GM18508 (cell line): Measurements from ENCODE around the gene TMEM63A.

Experiments used
- ATAC-seq: cut with Tn5 transposase; IDR thresholded peaks from one replicate; pipeline ENCODE4 v1.9.1; 2021; ENCODE audit warnings: moderate number of reproducible peaks; ENCODE audit not compliant: insufficient read depth, unreplicated experiment

The TMEM63A gene

GRCh38 chr1:225868631-225869330 is 13.4 kb downstream of the TMEM63A start:
- no peak for ATAC-seq

GRCh38 chr1:225866981-225867380 is 15.2 kb downstream of the TMEM63A start:
- no peak for ATAC-seq

- no peak for ATAC-seq
Measured at GRCh38 chr1:225866061-225866837, 15.9 kb downstream of the TMEM63A start.

DNA sequence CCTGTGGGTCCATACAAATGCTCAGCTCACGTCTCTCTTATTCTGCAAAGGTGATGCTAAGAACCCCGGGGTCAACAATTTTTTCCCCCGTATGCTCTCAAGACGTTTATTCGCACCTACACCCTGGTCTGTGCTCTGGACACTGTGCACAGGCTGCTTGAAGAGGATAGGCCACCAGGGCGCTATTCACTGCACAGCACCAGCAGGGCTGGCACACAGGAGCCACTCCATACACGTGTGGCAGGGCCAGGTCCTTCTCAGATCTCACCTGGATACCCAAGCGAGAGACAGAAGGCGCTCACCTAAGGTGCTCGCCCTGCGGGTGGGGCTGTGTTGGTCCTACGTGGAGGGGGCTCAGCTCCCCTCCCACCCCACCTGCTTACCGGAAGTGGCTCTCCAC is 16.7 kb downstream of the TMEM63A start:
- ATAC-seq, result no peak

GRCh38 chr1:225863167-225863566 is 19.0 kb downstream of the TMEM63A start:
- no peak for ATAC-seq

DNA sequence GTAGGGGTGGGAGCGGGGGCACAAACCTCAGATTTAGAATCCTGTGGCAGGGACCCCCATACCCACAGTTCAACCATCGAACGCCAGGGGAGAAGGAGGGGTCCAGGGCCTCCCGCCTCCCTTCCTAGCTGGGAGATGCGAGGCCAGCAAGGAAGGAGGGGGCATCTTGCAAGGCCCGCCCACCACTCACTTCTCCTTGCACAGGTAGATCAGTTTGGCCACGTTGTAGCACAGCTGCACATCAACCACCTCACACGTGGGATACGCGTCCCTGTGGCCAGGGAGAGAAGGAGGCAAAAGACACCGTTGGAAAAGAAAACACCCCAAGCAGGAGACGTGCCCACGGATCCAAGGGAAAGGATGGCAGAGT is 19.6 kb downstream of the TMEM63A start:
- ATAC-seq, result no peak

DNA sequence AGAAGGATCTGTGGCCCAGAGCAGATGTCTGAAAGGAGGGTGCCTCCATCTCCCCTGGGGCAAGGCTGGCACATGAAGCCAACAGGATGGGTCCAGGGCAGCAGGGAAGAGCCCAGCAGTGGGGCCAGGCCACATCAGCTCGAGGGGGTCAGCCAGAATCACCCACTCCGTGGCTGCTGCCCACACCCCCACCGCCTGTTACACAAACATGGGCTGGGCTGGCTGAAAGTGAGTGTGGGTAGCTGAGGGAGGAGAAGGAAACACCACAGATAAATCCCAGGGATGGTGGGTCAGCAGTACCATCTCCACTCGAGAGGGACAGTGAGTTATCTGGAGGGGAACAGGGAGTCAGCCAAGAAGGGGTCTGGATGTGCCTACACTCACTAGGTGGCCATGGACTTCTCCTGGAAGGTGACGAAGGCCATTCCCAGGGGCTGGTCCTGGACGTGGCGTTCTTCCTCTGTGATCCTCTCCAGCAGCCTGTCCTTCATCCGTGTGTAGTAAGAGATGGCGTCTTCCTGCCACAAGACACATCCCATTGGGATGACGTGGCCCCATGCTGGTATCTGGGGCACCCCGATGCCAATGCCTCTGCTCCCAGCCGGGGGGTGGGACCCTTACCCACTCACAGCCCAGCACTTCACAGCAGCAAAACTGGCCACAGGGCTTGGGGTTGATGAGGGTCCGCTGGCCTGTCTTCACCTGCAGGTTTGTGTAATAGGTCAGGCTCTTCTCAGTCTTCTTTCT is 20.2 kb downstream of the TMEM63A start:
- ATAC-seq, result no peak

DNA sequence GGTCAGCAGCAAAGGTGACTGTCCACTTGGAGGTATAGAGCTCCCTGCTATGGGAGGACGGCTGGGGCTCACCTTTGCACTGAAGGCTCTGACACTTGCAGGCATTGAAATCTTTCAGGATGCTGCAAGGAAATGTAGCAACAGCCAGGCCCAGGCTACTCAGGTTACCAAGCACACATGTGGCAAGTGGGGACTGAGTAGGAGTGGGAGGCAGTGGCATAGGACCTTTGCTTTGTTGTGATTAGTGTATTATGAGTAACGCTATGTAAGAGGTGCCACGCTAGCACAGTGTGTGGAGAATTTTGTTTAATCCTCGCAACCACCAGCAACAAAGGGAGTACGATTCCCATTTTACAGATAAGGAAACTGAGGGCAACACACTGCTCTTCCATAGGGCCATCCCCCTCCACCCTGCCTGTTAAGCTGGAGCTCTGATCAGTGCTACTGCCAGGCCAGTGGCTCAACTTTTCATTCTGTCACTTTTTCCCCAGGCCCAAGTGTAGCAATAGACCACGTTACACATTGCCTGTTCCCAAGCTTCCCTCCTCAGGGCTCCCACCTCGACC is 21.2 kb downstream of the TMEM63A start:
- ATAC-seq, result no peak

DNA sequence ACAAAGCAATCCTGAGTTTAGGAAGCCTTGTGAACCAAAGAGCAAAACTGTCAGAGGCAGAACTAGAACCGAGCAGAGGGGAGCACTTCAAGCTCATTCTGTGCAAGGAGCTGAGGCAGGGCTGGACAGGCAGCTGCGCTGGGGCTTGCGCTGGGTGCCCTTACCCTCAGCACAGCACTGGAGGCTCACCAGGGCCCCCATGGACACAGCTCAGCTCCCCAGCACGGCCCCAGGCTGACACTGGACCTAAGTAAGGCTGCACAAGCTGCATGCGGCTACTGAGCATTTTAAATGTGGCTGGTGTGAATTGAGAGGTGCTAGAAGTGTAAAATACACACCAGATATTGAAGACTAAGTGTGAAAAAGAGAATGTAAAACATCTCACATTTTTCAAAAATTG is 22.1 kb downstream of the TMEM63A start:
- no peak for ATAC-seq

- no peak for ATAC-seq
Measured at GRCh38 chr1:225859151-225859550, 23.0 kb downstream of the TMEM63A start.

- ATAC-seq, result no peak
Measured at GRCh38 chr1:225857256-225857655, 24.9 kb downstream of the TMEM63A start.

DNA sequence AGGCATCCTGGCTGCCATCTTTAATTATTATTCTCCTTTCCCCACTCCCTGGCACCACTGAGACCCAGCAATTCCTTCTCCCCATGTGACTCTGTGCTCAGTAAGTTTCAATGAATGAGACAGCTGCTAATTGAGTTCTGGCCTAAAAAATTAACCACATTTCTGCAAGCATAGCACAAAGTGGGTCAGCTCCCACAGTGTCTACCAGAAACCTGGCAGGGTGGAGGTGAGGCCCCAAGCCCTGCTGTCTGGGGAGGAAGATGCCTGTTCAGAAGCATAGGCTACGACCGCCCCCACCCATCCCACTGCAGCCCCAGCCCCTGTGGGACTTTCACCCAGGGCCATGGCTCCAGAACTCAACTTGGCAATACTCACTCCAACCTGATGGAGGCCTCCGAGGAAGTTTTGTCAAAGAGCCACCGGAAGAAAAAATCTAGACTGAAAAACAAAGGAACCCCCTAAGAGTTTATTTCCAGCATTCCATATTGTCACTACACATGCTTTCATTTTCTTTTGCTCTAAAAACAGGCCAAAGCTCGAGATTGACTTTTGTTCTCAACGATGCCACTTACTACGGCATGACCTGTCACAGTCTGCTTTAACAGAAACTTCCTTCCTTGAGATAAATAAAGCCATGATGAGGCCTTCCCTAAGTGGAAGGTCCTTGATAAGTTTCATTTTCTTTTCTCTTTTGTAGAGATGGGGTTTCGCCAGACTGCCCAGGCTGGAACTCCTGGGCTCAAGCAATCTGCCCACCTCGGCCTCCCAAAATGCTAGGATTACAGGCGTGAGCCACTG is 26.5 kb downstream of the TMEM63A start:
- no peak for ATAC-seq

DNA sequence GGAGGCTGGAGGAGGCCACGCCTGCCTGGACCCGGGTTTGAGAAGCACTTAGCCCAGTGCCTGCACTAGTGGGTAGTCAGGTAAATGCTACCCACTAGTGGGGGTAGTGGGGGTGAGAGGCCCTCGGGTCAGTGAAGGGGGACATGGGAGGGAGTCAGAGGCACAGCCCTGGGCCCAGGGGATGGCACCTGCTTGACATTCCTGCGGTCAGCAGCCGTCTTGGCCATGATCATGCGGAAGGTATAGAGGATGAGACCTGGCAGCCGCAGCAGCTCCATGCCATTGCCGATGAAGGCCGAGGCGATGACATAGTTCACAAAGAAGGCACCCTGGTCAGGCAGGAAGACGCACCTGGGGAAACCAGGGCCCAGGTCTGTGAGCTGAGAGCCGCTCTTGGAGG is 28.7 kb downstream of the TMEM63A start:
- no peak for ATAC-seq

DNA sequence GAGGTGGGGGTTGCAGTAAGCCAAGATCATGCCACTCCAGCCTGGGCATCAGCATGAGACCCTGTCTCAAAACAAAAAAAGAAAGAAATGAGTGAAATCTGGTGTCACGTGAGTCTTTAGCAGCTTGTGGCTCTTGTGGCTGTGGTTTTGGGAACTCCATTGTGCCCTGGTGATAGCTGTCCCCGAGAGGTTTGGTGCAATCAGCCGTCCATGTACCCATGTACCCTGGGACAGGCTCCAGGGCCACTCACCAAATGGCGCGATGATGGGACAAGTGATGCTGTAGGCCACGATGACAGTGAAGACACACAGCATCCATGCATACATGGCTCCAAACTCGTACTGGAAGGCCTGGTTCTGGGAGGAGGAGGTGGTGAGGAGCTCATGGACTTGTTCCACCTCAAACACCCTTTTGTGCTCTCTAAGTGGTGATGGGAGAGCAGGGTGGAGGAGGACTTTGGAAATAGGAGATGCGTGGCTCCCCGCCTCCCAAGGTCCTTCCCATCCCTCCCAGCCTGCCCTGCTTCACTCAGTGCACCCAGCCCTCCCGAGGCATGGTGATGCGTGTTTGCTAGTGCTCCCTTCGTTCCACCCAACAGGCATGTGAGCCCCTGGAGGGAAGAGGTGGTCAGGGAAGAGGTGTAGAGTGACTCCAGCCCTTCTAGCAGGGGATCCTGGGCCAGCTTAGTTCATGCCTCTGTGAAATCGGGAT is 29.6 kb downstream of the TMEM63A start:
- no peak for ATAC-seq

DNA sequence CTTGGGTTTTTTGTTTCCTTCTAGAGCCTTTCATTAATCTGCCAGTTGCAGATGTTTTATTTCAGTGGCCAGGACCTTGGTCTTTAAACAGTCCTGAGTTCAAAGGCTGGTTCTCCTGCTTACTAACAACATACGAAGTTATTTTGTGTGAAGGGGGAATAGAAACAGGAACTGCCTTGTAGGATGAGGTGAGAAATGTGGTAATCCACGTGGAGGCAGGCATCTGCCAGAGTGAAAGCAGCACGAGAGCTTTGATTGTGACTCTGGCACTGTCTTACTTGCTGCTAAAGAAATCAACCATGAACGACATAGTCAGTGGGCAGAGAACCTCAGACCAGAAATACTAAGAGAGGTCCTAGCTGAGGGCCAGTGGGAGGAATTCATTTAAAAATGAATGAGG is 30.4 kb downstream of the TMEM63A start:
- ATAC-seq, result peak; percentile 46

DNA sequence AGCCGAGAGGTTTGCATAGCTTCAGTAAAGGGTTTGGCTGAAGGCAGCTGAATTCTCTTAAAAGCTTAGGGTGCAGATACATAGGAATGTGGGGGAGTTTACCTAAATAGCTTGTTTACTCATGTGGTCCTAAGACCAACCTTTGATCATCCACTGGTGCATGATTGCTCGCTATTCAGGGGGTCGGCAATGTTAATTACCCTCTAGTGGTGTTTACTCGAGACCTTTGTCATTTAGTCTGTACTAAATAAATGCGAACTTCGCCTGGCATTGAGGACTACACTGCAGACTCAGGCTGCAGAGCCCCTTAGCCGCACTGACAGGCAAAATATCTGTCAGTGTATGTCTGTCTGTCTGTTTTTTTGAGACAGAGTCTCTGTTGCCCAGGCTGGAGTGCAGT is 31.8 kb downstream of the TMEM63A start:
- ATAC-seq, result no peak

DNA sequence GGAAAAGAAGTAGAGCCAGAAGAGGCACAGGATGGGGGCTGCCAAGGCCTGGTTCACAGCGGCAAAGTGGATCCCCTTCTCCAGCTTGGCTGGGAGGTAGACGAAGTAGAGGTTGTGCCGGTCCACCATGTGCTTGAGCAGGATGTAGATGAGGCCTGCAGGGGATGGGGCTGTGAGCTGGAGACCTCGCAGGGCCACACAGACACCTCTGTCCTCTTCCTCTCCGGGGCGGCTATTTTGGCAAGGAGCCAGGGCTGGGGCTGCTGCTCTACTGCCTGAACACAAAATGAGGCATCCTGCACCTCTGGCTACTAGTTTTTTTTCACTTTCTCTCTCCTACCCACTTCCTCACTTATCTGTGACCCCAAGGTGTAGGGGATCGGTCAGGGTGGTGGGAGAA is 32.3 kb downstream of the TMEM63A start:
- no peak for ATAC-seq

DNA sequence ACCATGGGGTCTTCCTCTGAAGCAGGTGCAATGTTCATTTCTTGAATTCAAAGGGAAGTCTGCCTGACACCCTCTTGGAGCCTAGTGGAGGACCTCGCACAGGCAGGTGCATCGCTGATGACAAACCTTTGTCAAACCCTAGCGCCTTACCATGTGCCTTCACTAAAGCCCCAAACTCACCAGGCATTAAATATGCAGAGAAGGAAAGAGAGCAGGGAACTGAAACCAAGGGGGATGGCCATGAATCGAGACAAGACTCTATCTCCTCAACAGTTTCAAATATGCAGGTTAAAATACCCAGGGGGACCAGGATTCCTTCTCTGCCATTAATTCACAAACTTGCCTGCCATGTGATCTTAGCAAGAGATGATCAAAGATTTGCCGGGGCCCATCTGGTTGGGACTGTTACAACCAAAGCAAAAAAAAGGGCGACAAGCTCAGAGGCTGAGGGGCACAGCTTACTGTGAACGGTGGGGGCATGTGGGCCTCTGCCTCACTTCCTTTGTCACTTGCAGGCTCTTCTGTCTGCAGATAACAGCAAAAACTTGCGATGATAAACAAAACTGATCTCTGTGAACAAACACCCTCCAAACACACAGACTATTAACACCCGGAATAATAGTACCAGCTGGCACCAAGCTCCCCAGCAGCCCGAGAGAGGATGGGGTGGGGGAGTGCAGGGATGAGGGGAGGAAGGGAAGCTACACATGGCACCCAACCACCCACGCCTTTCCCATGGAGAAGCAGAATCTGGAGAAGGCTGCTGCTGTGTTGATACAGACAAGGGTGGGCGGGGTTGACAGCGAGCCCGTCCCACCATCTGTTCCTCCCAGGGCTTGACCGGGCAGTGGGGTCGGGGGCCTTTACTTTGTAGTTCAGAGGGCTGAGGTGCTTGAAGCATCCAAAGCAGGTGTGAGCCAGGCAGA is 33.9 kb downstream of the TMEM63A start:
- peak; percentile 37 for ATAC-seq

DNA sequence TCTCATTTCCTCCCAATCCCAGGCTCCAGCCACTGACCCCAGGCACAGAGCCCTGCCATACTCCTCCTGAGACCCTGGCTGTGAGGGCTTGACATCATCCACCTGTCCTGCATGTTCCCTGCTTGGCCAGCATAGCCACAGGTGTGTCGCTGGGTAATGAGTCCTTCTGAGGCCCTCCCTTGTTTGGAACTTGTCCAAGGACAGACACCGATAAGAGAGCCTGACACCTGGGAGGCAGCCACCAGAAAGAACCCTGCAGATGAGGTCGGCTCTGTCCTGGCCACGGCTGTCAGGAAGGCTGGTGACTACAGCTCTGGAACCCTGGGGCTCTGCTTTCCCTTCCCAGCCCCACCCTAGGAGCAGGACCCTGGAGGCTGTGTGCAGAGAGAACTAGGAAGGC is 34.6 kb downstream of the TMEM63A start:
- no peak for ATAC-seq
